SK-N-SH (cell line): ENCODE results near the gene ABCB6.

Experiments used
- EP300 ChIP-seq, 2 experiments: IDR thresholded peaks; 2 replicates each; pipeline versions ENCODE4 v1.4.0 to v1.6.1; 2012; ENCODE audit warnings: borderline replicate concordance in 1 of 2, low read depth in 1 of 2, low read length in 1 of 2
- FOSL2 ChIP-seq: IDR thresholded peaks from 2 replicates; pipeline ENCODE4 v1.4.0; 2012; ENCODE audit warnings: low read depth, mild to moderate bottlenecking, moderate library complexity, borderline replicate concordance
- JUND ChIP-seq: IDR thresholded peaks from 2 replicates; pipeline ENCODE4 v1.4.0; 2012
- MEF2A ChIP-seq: IDR thresholded peaks from 2 replicates; pipeline ENCODE4 v1.4.0; 2012; ENCODE audit warnings: low read depth, borderline replicate concordance
- POLR2AphosphoS5 ChIP-seq: IDR thresholded peaks from 2 replicates; pipeline ENCODE4 v1.6.1; 2012; ENCODE audit warnings: low read depth, low read length
- RAD21 ChIP-seq: IDR thresholded peaks from 2 replicates; pipeline ENCODE4 v1.6.1; 2012; ENCODE audit warnings: mild to moderate bottlenecking, low read length
- RCOR1 ChIP-seq: fragments of 150-350 bp; IDR thresholded peaks from 2 replicates; pipeline ENCODE4 v1.6.1; 2017; ENCODE audit warnings: antibody characterized with exemption, low read length
- RFX5 ChIP-seq: IDR thresholded peaks from 2 replicates; pipeline ENCODE4 v1.6.1; 2012; ENCODE audit warnings: mild to moderate bottlenecking, improper control_type of control experiment, low read length
- SMC3 ChIP-seq: IDR thresholded peaks from 2 replicates; pipeline ENCODE4 v1.6.1; 2012; ENCODE audit warnings: low read depth, low read length, improper control_type of control experiment
- TAF1 ChIP-seq: IDR thresholded peaks from 2 replicates; pipeline ENCODE4 v1.6.1; 2012; ENCODE audit warnings: low read depth, mild to moderate bottlenecking, low read length, moderate library complexity, borderline replicate concordance
- TF ChIP-seq, protein P1 (sequence below): fragments of 200-600 bp; sonication (generic); IDR thresholded peaks from 2 replicates; pipeline ENCODE4 v1.6.1; 2017; ENCODE audit warnings: antibody characterized with exemption, mild to moderate bottlenecking, moderate library complexity
- TF ChIP-seq, protein P2 (sequence below): IDR thresholded peaks from 2 replicates; pipeline ENCODE4; 2012
- TF ChIP-seq, protein P3 (sequence below): IDR thresholded peaks from 2 replicates; pipeline ENCODE4 v1.4.0; 2012; ENCODE audit warnings: low read depth
- TF ChIP-seq, protein P4 (sequence below): IDR thresholded peaks from 2 replicates; pipeline ENCODE4 v1.6.1; 2012; ENCODE audit warnings: mild to moderate bottlenecking, low read depth, low read length, moderate library complexity

DNA sequence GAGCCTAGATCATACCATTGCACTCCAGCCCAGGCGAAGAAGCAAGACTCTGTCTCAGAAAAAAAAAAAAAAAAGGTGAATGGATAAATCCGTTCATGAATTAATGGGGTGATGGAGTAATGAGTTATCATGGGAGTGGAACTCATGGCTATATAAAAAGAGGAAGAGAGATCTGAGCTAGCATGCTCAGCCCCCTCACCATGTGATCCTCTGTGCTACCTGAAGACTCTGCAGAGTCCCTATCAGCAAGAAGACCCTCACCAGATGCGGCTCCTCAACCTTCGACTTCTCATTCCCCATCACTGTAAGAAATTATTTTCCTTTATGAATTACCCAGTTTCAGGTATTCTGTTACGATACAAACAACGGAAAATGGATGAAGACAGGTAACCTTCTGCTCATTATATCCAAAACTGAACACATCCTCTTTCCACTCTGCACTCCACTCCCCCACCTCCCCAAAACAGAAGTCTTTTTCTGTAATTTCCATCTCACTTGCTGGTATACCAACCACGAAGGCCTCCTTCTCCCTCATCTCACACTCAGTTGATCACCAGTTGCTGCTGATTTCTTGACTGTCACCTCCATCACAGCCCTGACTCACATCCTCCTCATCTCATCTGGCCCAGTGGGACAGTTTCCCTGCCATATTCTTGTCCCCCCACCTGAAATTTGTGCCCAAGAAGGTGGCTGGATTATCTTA, 31.9 kb downstream of the ABCB6 start:
- TF ChIP-seq, protein P1, sequence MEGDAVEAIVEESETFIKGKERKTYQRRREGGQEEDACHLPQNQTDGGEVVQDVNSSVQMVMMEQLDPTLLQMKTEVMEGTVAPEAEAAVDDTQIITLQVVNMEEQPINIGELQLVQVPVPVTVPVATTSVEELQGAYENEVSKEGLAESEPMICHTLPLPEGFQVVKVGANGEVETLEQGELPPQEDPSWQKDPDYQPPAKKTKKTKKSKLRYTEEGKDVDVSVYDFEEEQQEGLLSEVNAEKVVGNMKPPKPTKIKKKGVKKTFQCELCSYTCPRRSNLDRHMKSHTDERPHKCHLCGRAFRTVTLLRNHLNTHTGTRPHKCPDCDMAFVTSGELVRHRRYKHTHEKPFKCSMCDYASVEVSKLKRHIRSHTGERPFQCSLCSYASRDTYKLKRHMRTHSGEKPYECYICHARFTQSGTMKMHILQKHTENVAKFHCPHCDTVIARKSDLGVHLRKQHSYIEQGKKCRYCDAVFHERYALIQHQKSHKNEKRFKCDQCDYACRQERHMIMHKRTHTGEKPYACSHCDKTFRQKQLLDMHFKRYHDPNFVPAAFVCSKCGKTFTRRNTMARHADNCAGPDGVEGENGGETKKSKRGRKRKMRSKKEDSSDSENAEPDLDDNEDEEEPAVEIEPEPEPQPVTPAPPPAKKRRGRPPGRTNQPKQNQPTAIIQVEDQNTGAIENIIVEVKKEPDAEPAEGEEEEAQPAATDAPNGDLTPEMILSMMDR: no peak
- TF ChIP-seq POLR2AphosphoS5 (no peak), RAD21 (no peak), MEF2A (no peak), RCOR1 (no peak), SMC3 (no peak), RFX5 (no peak), EP300 (IDR thresholded peaks at IDR 0.05; ENCODE audit: borderline replicate concordance in 1 of 2, low read depth in 1 of 2, low read length in 1 of 2) (no peak), JUND (no peak), FOSL2 (no peak), TAF1 (no peak)
- TF ChIP-seq, protein P2, sequence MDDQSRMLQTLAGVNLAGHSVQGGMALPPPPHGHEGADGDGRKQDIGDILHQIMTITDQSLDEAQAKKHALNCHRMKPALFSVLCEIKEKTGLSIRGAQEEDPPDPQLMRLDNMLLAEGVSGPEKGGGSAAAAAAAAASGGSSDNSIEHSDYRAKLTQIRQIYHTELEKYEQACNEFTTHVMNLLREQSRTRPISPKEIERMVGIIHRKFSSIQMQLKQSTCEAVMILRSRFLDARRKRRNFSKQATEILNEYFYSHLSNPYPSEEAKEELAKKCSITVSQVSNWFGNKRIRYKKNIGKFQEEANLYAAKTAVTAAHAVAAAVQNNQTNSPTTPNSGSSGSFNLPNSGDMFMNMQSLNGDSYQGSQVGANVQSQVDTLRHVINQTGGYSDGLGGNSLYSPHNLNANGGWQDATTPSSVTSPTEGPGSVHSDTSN: no peak
- TF ChIP-seq, protein P3, sequence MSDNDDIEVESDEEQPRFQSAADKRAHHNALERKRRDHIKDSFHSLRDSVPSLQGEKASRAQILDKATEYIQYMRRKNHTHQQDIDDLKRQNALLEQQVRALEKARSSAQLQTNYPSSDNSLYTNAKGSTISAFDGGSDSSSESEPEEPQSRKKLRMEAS: no peak
- TF ChIP-seq, protein P4, sequence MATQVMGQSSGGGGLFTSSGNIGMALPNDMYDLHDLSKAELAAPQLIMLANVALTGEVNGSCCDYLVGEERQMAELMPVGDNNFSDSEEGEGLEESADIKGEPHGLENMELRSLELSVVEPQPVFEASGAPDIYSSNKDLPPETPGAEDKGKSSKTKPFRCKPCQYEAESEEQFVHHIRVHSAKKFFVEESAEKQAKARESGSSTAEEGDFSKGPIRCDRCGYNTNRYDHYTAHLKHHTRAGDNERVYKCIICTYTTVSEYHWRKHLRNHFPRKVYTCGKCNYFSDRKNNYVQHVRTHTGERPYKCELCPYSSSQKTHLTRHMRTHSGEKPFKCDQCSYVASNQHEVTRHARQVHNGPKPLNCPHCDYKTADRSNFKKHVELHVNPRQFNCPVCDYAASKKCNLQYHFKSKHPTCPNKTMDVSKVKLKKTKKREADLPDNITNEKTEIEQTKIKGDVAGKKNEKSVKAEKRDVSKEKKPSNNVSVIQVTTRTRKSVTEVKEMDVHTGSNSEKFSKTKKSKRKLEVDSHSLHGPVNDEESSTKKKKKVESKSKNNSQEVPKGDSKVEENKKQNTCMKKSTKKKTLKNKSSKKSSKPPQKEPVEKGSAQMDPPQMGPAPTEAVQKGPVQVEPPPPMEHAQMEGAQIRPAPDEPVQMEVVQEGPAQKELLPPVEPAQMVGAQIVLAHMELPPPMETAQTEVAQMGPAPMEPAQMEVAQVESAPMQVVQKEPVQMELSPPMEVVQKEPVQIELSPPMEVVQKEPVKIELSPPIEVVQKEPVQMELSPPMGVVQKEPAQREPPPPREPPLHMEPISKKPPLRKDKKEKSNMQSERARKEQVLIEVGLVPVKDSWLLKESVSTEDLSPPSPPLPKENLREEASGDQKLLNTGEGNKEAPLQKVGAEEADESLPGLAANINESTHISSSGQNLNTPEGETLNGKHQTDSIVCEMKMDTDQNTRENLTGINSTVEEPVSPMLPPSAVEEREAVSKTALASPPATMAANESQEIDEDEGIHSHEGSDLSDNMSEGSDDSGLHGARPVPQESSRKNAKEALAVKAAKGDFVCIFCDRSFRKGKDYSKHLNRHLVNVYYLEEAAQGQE: no peak
